ENCODE measurements around the gene EIF3D.

EIF3D gene

DNA sequence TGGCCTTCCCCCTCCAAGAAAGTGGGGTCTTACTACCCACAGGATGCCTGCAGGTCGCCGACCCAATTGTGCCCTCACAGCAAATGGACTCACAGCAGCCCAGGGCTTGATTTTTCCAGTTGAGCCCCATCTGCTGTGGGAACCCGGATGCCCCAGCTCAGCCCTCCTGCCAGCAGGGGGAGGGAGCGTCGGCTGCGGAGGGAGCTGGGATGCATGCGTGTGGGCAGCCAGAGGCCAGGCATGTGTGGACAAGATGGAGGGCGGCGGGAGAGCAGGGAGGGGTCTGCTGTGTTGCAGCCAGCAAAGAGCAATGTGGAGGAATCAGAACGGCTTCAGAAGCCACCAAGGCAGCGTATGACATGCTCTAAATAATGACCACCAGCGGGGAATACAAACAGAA is 41.0 kb upstream of the EIF3D start:
- DNase-seq (ENCODE audit: low read depth) = no peak
- H3K4me3 ChIP-seq (ENCODE audit: low read depth, low read length) = no peak overlapping the region
- no peak for TF ChIP-seq CTCF (IDR thresholded peaks at IDR 0.05; ENCODE audit: control insufficient read depth, extremely low read depth, insufficient read depth)

GRCh38 chr22:36568846-36569245 is 39.9 kb upstream of the EIF3D start:
- TF ChIP-seq CTCF (IDR thresholded peaks at IDR 0.05; ENCODE audit: control insufficient read depth, extremely low read depth, insufficient read depth) = no peak
- no peak for DNase-seq (ENCODE audit: low read depth)
- H3K4me3 ChIP-seq (ENCODE audit: low read depth, low read length) = no peak overlapping the region

GRCh38 chr22:36566720-36567119 is 37.8 kb upstream of the EIF3D start:
- no peak for TF ChIP-seq CTCF (IDR thresholded peaks at IDR 0.05; ENCODE audit: control insufficient read depth, extremely low read depth, insufficient read depth)
- no peak overlapping the region for H3K4me3 ChIP-seq (ENCODE audit: low read depth, low read length)
- no peak for DNase-seq (ENCODE audit: low read depth)

GRCh38 chr22:36565686-36566085 is 36.7 kb upstream of the EIF3D start:
- no peak for DNase-seq (ENCODE audit: low read depth)
- H3K4me3 ChIP-seq (ENCODE audit: low read depth, low read length) = no peak overlapping the region
- no peak for TF ChIP-seq CTCF (IDR thresholded peaks at IDR 0.05; ENCODE audit: control insufficient read depth, extremely low read depth, insufficient read depth)

DNA sequence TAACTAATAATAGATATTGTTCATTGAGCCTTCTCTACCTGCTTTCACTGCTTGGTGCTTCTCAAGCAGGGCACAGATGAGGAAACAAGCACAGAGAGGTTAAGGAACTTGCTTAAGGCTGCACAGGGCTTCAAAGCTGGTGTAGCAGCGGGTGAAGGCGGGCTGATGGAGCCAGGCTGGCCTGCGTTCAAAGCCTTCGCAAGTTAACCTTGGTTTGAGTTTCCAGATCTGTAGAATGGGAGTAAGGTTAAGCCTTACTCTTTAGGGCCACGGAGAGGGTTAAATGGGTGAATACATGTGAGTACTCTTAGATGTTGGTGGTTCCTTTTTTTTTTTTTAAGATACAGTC is 36.2 kb upstream of the EIF3D start:
- no peak overlapping the region for H3K4me3 ChIP-seq (ENCODE audit: low read depth, low read length)
- no peak for DNase-seq (ENCODE audit: low read depth)
- TF ChIP-seq CTCF (IDR thresholded peaks at IDR 0.05; ENCODE audit: control insufficient read depth, extremely low read depth, insufficient read depth) = no peak

DNA sequence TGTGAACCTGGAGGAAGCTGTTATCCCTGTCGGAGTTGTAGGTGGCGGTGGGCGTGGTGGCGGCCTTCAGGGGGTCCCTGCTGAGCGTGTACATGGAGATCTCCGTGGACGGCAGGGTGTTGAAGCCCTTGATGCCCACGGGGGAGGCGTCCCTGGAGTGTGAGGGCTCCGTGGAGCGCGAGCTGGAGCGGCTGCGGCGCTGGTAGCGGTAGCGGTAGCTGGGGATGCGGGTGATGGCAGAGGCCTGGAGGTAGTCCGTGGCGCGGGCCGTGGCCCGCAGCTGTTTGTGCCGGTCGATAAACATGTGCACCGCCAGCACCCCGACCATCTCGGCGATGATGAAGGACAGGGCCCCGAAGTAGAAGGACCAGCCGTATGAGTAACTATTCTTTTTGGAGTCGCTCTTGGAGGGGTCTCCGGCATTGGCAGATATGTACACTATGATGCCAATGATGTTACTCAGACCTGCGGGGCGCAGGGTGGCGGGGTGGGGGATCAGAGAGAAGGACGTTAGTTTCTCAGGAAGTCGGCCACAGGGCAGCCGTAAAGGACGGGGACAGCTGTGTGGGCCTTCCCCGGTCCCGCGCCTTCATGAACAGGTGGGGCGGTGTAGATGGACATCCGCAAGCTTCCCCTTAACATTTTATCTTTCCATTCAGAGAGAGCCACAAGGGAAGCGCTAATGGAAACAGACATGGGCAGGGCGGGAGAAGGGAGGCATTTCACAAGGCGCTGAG is 35.6 kb upstream of the EIF3D start:
- no peak overlapping the region for H3K4me3 ChIP-seq (ENCODE audit: low read depth, low read length)
- no peak for TF ChIP-seq CTCF (IDR thresholded peaks at IDR 0.05; ENCODE audit: control insufficient read depth, extremely low read depth, insufficient read depth)
- no peak for DNase-seq (ENCODE audit: low read depth)

DNA sequence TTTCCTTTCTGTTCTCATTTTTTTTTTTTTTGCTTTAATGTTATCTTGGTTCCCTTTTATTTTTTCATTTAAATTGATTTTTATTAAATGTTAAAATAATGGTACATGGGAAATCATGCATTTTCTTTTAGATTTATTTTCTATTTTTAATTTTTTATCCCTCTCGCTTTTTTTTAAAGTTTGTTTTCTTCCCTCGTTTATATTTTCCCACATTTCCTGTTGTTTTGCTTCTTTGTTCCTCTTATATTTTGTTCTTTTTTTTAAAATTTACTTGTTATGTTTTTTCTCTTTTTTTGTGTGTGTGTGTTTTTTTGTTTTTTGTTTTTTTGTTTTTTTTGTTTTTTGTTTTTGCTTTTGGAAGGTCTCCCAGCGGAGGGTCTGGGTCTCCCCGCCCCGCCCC is 34.9 kb upstream of the EIF3D start:
- DNase-seq (ENCODE audit: low read depth) = no peak
- no peak overlapping the region for H3K4me3 ChIP-seq (ENCODE audit: low read depth, low read length)
- TF ChIP-seq CTCF (IDR thresholded peaks at IDR 0.05; ENCODE audit: control insufficient read depth, extremely low read depth, insufficient read depth) = no peak

Measured in LNCaP clone FGC (cell line).